Endometrium (tissue), 2 donors: Measurements from ENCODE around the gene KRT6B.
"Not testable (repeated sequence)": the region's sequence is repeated elsewhere in the genome, so short reads cannot be mapped to it uniquely, and the experiment has no call there.

Experiments
- FAIRE-seq: peaks from 2 replicates; lab custom pipeline; 2012; peaks lifted over from hg19 to GRCh38; lab: Jason Lieb, UNC
- donor health status: control.
- donor health status: control.

The KRT6B gene

DNA sequence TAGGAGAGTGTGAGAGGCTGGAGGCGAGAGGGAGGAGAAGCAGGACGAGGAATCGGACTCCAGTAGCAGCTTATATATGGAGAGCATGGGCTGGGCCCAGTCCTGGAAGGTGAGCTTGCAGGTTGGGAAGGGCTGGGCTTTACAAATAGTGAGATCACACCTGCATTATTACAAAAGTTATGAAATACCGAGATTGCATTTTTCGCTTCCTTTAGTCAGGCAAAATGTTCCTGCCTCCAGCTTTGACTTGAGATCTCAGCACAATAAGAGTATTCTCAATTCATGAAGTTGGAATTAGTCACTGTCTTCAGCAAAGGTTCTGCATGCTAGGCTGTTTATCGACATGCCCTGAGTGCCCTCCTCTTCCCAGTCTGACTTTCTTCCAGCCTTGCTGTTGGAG lies at the start of gene KRT6B:
Gene KRT6B (minus strand): TSS at position 46 of the 400 bp plus-strand sequence. CDS start 68 bp downstream, outside the sequence.
- no peak for FAIRE-seq

DNA sequence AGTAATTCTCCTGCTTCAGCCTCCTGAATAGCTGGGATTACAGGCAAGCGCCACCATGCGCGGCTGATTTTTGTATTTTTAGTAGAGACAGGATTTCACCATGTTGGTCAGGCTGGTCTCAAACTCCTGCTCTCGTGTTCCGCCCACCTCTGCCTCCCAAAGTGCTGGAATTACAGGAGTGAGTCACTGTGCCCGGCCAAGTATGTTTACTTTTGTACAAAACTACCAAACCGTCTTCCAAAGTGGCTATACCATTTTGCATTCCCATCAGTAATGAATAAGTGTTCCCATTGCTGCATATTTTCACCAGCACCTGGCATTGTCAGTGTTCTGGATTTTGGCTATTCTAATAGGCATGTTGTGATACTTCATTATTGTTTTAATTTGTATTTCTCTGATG lies 49.5 kb upstream of the KRT6B start:
- FAIRE-seq = no peak

DNA sequence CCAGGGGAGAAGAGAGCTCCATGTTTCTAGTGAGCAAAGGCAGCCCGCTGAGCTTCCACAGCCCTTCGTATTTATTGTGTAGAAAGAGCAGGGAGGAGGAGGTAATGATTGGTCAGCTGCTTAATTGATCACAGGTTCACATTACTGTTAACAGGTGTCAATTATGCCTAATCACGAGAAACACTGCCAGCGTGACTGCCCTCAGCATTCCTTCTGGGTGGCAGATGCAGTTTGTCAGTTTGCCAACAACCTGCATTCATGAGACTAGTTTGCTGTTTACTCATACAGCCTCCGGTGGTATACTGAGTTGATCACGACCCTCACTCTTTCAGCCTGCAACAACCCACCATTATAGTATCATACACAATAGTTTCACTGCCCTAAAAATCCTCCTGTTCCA lies 48.6 kb upstream of the KRT6B start:
- FAIRE-seq = not testable (repeated sequence)

DNA sequence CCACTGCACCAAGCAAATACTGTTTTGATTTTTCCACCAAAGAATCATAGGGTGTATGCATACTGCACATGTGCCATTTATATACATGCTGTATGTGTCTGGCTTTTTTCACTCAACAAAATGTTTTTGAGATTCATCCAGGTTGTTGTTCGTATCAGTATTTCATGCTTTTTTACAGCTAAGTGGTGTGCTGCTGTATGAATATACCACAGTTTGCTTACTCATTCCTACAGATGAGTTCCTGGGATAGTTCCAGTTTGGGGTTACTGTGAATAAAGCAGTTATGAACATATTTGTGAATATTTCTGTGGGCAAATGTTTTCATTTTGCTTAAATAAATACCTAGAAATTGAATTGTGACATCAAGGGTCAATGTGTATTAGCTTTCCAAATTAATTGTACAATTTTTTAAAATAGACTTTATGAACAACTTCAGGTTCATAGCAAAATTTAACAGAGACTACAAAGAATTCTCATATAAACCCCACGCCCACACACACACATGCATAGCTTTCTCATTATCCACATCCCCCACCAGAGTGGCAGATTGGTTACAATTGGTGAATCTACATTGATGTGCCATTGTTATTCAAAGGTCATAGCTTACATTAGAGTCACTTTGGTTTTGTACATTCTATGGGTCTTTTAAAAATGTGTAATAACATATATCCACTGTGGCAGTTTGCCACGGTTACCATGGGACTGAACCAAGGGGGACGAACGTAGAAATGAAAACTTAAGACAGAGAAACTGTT lies 48.0 kb upstream of the KRT6B start:
- FAIRE-seq = no peak

GRCh38 chr12:52498946-52499345 lies 47.0 kb upstream of the KRT6B start:
- FAIRE-seq = no peak

DNA sequence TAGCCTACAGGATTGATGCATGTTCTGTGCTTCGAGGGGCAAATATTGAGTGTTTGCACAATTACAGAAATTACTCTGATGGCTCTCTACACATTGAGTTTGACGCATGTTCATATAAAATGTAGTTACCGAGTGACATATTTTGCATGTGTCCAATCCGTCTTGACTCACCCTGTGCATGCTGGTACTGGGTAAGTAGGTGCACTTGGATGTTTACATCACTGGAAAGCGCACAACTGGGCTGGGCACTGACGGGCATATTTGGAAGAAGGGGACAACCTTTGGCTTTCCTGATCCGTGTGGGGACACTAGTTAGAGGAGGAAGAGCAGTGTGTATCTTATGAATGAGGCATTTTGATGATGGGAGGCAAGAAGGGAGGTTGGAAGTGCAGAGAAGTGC lies 46.0 kb upstream of the KRT6B start:
- no peak for FAIRE-seq

GRCh38 chr12:52496590-52497071 lies 44.7 kb upstream of the KRT6B start:
- FAIRE-seq = no peak

DNA sequence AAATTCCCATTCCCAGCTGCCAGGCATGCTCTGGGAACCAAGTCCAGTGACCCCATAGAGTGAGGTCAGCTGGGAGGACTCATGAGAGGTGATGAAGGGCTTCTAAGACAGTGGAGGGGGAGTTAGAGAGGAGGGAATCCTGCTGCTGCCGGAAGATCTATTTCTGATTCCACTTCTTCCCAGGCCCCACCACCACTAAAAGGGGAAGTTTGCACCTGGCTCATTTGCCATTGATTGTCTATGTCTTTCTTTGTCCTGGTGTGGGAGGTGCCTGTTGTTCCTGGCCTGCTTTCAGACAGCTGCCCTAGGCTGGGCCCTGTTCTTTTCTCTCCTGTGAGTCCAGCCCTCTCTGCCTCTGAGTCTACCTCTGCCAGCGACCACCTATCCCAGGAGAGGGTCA lies 44.1 kb upstream of the KRT6B start:
- no peak for FAIRE-seq

GRCh38 chr12:52495389-52495788 lies 43.4 kb upstream of the KRT6B start:
- no peak for FAIRE-seq

- FAIRE-seq = no peak
Observed at GRCh38 chr12:52494518-52494917, 42.6 kb upstream of the KRT6B start.

DNA sequence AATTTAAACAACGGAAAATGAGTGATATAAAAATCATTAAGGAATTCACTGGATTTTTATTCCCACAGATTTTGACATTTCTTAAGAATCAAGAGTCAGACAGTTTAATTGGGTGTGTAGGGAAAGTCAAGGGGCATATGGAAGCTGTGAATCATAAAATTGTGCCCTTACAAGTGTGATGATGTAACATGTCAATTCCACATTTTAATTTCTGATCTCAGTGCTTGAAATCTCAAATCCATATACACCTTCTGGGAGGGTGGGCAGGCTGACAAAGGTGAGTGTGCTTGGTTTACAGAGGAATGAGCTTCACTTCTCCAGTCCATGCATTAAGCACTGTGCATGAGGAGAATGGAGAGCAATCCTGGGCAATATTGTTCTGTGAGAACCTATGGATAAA lies 42.2 kb upstream of the KRT6B start:
- no peak for FAIRE-seq

- no peak for FAIRE-seq
Observed at GRCh38 chr12:52493172-52493571, 41.2 kb upstream of the KRT6B start, which contains the start of gene KRT6A. KRT6A (minus strand) TSS chr12:52493257; CDS start chr12:52493188, 69 bp downstream.

GRCh38 chr12:52492405-52492804 lies 40.5 kb upstream of the KRT6B start:
- not testable (repeated sequence) for FAIRE-seq

- FAIRE-seq = not testable (repeated sequence)
Observed at GRCh38 chr12:52491495-52491894, 39.5 kb upstream of the KRT6B start.

GRCh38 chr12:52488736-52489135 lies 36.8 kb upstream of the KRT6B start:
- FAIRE-seq = no peak

DNA sequence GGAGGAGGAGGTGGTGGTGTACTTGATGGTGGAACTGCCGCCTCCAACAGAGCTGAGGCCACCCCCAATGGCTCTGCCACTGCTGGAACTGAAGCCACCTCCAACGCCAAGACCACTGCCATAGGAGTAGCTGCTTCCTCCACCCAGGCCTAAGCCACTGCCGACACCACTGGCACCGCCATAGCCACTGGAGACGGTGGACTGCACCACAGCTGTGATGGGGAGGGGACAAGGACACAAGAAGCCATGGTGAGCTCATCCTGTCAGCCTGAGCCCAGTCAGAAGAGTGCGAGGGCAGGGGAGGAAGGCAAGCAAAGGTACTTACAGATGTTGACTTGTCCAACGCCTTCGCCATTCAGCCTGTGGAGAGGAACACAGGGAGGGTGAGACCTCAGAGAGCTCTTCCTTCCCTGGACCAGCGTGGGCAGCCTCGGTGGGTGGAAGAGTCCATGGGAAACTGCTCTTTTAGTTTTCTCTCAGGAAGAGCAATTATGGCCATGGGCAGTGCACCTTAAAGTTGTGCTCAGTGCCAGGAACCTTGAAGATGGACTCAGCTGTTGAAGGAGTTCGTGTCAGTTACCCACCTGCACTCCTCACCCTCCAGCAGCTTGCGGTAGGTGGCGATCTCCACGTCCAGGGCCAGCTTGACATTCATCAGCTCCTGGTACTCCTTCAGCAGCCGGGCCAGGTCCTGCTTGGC lies 35.9 kb upstream of the KRT6B start:
- FAIRE-seq = not testable (repeated sequence)

- FAIRE-seq = no peak
Observed at GRCh38 chr12:52487211-52487610, 35.3 kb upstream of the KRT6B start.

DNA sequence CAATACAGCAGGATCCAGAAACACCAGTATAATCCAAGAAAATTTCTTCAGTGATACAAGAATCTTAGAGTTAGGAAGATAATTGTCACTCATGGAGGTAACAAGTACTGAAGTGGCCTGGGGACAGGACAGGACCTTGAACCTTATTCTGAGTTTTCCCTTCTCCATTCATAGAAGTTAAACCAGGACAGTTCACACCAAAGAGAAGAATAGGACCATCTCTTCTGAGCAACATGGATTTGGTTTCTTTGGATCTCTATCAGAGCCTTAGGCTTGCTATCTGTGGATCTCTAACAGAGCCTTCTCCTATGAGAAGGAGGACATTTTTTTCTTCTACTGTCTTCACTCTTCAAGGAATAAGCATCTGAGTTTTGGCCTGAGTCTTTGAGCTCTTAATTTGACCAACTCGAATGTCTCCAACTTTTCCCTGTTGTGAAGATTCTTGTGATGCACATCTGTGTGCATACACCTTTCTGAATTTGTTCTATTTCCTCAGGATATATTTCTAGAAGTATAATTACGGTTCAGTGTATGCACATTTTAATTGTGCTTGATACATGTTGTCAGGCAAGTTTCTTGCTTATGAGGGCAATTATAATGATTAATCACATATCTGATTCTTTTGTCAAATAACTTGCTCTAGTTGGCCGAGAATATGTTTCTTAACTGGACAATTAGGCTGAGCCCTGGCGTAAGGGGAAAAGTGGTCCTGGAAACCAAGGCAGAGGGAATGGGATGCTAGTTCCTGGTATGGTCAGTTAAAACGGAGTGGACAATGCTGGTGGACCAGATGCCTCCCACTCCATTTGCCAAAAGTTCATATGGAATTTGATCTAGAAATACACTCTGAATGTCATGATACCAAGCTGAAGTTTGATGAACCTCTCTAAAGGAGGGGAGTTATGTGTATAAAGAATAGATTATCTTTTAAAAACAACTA lies 34.5 kb upstream of the KRT6B start:
- no peak for FAIRE-seq

DNA sequence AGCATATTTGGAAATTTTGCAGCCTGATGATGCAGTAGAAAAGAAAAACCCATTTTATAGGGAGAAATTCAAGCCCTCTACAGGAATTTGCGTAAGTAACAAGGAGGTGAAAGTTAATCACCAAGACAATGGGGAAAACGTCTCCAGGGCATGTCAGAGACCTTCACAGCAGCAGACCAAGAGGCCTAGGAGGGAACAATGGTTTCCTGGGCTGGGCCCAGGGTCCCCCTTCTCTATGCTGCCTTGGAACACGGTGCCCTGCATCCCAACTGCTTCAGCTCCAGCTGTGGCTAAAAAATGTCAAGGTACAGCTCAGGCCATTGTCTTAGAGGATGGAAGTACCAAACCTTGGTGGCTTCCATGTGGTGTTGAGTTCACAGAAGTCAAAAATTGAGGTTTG lies 28.1 kb upstream of the KRT6B start:
- FAIRE-seq = no peak

DNA sequence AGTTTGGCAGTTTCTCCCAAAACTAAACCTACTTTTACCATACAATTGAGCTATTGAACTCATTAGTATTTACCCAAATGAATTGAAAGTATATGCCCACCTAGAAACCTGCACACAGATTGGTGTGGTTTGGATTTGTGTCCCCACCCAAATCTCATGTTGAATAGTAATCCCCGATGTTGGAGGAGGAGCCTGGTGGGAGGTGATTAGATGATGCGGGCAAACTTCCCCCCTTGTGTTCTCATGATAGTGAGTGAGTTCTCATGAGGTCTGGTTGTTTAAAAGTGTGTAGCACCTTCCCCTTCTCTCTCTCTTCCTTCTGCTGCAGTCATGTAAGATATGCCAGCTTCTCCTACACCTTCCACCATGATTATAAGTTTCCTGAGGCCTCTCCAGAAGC lies 25.7 kb upstream of the KRT6B start:
- no peak for FAIRE-seq

GRCh38 chr12:52474212-52474611 lies 22.3 kb upstream of the KRT6B start:
- no peak for FAIRE-seq

DNA sequence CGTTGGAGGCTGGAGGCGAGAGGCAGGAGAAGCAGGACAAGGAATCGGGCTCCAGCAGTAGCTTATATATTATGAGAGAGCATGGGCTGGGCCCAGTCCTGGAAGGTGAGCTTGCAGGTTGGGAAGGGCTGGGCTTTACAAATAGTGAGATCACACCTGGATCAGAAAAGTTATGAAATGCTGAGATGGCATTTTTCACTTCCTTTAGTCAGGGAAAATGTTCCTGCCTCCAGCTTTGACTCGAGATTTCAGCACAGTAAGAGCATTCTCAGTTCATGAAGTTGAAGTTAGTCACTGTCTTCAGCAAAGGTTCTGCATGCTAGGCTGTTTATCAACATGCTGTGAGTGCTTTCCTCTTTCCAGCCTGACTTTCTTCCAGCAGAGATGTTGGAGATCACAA lies 21.8 kb upstream of the KRT6B start, which contains the start of gene KRT6C:
Gene KRT6C (minus strand): TSS at position 38 of the 400 bp plus-strand sequence. CDS start 68 bp downstream, outside the sequence.
- FAIRE-seq = no peak
